GM23248 (cell line): ENCODE measurements around the gene SLC22A14. TPM values are rescaled to one million over a fixed set of nuclear protein-coding genes. Genes with fewer than 3 reads are reported as not detected.

Experiments
- DNase-seq: peaks from one replicate; pipeline ENCODE4 v3.0.0-alpha.2; 2015
- H2AFZ ChIP-seq: fragments of 200-600 bp; sonication (generic); 2 replicates; pipeline ENCODE4 v1.6.1; 2016; ENCODE audit warnings: antibody characterized with exemption
- H3F3A ChIP-seq: fragments of 200-600 bp; sonication (generic); 2 replicates; pipeline ENCODE4 v1.6.1; 2016; ENCODE audit warnings: mild to moderate bottlenecking, antibody characterized with exemption, mixed run types; ENCODE audit not compliant: insufficient read depth
- H3K27ac ChIP-seq: fragments of 200-600 bp; sonication (generic); 2 replicates; pipeline ENCODE4 v1.5.1; 2016; ENCODE audit warnings: mild to moderate bottlenecking
- H3K27me3 ChIP-seq: fragments of 200-600 bp; sonication (generic); replicated peaks from 2 replicates; pipeline ENCODE4 v1.6.1; 2016; ENCODE audit warnings: mild to moderate bottlenecking; ENCODE audit not compliant: insufficient read depth
- H3K36me3 ChIP-seq: fragments of 200-600 bp; sonication (generic); 2 replicates; pipeline ENCODE4 v1.6.1; 2016; ENCODE audit warnings: low read depth, mild to moderate bottlenecking
- H3K4me1 ChIP-seq: fragments of 200-600 bp; sonication (generic); 2 replicates; pipeline ENCODE4 v1.6.1; 2016; ENCODE audit warnings: mild to moderate bottlenecking; ENCODE audit not compliant: insufficient read depth
- H3K4me2 ChIP-seq: fragments of 200-600 bp; sonication (generic); one replicate; pipeline ENCODE4 v1.6.1; 2016; ENCODE audit warnings: mild to moderate bottlenecking; ENCODE audit not compliant: unreplicated experiment
- H3K4me3 ChIP-seq: fragments of 200-600 bp; sonication (generic); 2 replicates; pipeline ENCODE4 v1.5.1; 2016; ENCODE audit warnings: mild to moderate bottlenecking
- H3K79me2 ChIP-seq: fragments of 200-600 bp; sonication (generic); 2 replicates; pipeline ENCODE4 v1.6.1; 2016; ENCODE audit warnings: mild to moderate bottlenecking; ENCODE audit not compliant: insufficient read depth
- H3K9ac ChIP-seq: fragments of 200-600 bp; sonication (generic); 2 replicates; pipeline ENCODE4 v1.6.1; 2016; ENCODE audit warnings: mild to moderate bottlenecking
- H3K9me2 ChIP-seq: fragments of 200-600 bp; sonication (generic); 2 replicates; pipeline ENCODE4 v1.6.1; 2016; ENCODE audit warnings: mixed run types, mild to moderate bottlenecking, moderate library complexity; ENCODE audit not compliant: insufficient read depth
- H3K9me3 ChIP-seq: fragments of 200-600 bp; sonication (generic); one replicate; pipeline ENCODE4 v1.6.1; 2017; ENCODE audit warnings: low read depth
- H4K20me1 ChIP-seq: fragments of 200-600 bp; sonication (generic); 2 replicates; pipeline ENCODE4 v1.6.0; 2016; ENCODE audit not compliant: insufficient read depth
- EZH2 ChIP-seq: fragments of 200-600 bp; sonication (generic); IDR thresholded peaks from 2 replicates; pipeline ENCODE4 v1.6.1; 2018; ENCODE audit warnings: antibody characterized with exemption, mild to moderate bottlenecking; ENCODE audit not compliant: insufficient read depth, poor library complexity, severe bottlenecking
- EZH2phosphoT487 ChIP-seq: fragments of 200-600 bp; sonication (generic); IDR thresholded peaks from 2 replicates; pipeline ENCODE4 v1.6.1; 2018; ENCODE audit warnings: antibody characterized with exemption, moderate library complexity, mild to moderate bottlenecking, low read depth; ENCODE audit not compliant: insufficient read depth
- WGBS, 2 experiments: methylation state at CpG; one replicate each; pipeline ENCODE4 v1.1.6; 2015 to 2017; ENCODE audit warnings: low lambda C conversion rate in 2 of 2, low coverage in 1 of 2; ENCODE audit errors: missing lambda C conversion rate in 2 of 2; 5-methylcytosine and 5-hydroxymethylcytosine counted together
- in situ Hi-C: fragments of 300-500 bp; cut with MboI; formaldehyde crosslinking; loops from 2 replicates; pipeline ENCODE4 v1.15.0; 2020
- polyA plus RNA-seq: library from polyadenylated mRNA; unstranded; fragments of >200 nt; fragmentation: Nextera tagmentation; extraction: Ambion mirVana; gene quantifications from 2 replicates; pipeline ENCODE4 v1.2.1, GENCODE V29; 2016
- total RNA-seq: library from RNA; depleted of rRNA; stranded (reverse); fragments of >200 nt; shearing (Covaris generic); gene quantifications from 2 replicates; pipeline ENCODE4 v1.2.3, GENCODE V29; 2014

Gene SLC22A14
- total and polyA plus RNA-seq, 2 experiments from 2014 or later: 0.08 TPM; not detected in 1

DNA sequence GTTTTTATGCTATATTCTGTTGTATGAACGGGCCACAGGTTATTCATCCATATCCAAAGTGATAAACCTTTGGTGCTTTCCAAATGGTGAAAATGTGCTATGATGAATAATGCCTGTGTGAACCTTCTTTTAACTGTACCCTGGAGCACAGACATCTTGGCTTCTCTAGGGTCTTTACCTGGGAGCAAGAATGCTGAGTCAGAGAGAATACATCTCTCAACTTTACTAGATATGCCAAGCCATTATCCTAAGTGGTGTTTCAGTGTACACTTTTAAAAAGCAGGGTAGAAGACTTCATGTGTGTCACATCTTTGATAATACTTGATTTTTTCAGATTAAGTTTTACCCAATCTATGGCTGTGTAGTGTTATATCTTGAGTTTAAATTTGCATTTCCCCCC, 41.0 kb downstream of the SLC22A14 start:
- Histone ChIP-seq H3K36me3 (no peaks in the 10 kb centered on the region), H3K79me2 (no peaks in the 10 kb centered on the region), H3K9ac (no peak overlapping the region), H3K27ac (no peak overlapping the region), H2AFZ (no peak overlapping the region), H3K4me2 (no peak overlapping the region), H3K4me3 (no peak overlapping the region), H3K9me2 (no peaks in the 10 kb centered on the region), H3F3A (peaks cover 9% of the 10 kb centered on the region; the same call in 1 of the 2 replicates), H4K20me1 (no peaks in the 10 kb centered on the region), H3K4me1 (no peaks in the 10 kb centered on the region), H3K27me3 (no peaks in the 10 kb centered on the region), H3K9me3 (no peaks in the 10 kb centered on the region)
- 84 to 88% methylated on average over 1 of the region's 1 CpG for WGBS, 2 experiments
- in situ Hi-C loops: no loop called here
- no peak for DNase-seq
- TF ChIP-seq EZH2 (no peak), EZH2phosphoT487 (no peak)

DNA sequence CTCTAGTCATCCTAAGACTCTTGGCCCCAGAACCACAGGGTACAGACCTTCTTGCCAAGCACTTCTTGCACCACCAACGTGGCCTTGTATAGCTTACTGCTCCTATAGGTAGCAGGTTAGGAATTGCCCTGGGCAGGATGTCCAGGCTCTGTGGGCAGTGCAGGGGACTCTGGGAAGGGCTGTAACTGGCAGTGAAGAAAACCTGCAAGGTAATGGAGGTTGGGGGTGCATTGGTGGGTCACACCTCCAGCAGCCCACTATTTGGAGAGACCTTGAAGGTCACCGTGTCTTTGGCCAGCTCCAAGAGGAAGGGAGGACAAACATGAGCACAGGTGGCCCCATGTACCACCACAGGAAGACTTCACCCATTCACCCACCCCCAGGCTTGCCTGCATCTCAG, 43.2 kb downstream of the SLC22A14 start:
- Histone ChIP-seq H3K79me2 (no peaks in the 10 kb centered on the region), H3K36me3 (no peaks in the 10 kb centered on the region), H3K4me3 (no peak overlapping the region), H3K9ac (no peak overlapping the region), H3K27me3 (no peaks in the 10 kb centered on the region), H3F3A (peaks cover 9% of the 10 kb centered on the region; the same call in 1 of the 2 replicates), H3K4me1 (no peaks in the 10 kb centered on the region), H3K9me2 (no peaks in the 10 kb centered on the region), H2AFZ (no peak overlapping the region), H3K9me3 (no peaks in the 10 kb centered on the region), H4K20me1 (no peaks in the 10 kb centered on the region), H3K27ac (no peak overlapping the region), H3K4me2 (no peak overlapping the region)
- TF ChIP-seq EZH2phosphoT487 (no peak), EZH2 (no peak)
- WGBS, 2 experiments: 27 to 43% methylated on average over 2 of the region's 2 CpGs
- in situ Hi-C loops: no loop called here
- no peak for DNase-seq

DNA sequence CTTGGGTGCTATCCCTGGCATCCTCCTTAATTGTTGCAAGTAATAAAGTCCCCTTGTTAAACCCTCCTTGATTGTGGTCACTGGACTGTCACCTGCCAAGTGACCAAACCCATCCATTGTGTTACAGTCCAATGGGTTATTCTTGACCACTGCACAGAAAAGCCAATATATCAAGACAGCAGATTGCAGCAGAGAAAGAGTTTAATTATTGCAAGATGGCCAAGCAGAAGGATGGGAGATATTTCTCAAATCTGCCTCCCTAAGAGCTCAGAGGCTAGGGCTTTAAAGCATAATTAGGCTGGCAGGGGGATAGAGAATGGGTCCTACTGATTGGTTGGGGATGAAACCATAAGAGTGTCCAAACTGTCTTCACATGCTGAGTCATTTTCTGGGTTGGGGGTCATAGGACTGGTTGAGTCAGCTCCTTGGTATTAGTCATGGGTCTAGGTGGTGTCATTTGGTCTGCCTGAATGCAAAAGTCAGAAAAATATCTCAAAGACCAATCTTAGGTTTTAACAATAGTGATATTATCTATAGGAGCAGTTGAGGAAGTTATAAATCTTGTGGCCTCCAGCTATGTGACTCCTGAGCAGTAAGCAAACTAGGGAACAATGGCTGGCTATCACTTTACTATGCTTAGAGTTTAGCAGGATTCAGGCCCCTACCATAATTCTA, 45.4 kb downstream of the SLC22A14 start:
- Histone ChIP-seq H3K9ac (no peak overlapping the region), H3K79me2 (no peaks in the 10 kb centered on the region), H3K4me3 (no peak overlapping the region), H3K27me3 (no peaks in the 10 kb centered on the region), H3K36me3 (no peaks in the 10 kb centered on the region), H3F3A (peaks cover 9% of the 10 kb centered on the region; the same call in 1 of the 2 replicates), H3K27ac (no peak overlapping the region), H3K9me3 (no peaks in the 10 kb centered on the region), H3K9me2 (no peaks in the 10 kb centered on the region), H3K4me1 (no peaks in the 10 kb centered on the region), H4K20me1 (no peaks in the 10 kb centered on the region), H3K4me2 (no peak overlapping the region), H2AFZ (no peak overlapping the region)
- peak; percentile 73 for DNase-seq
- in situ Hi-C loops: no loop called here
- TF ChIP-seq EZH2phosphoT487 (no peak), EZH2 (no peak)

DNA sequence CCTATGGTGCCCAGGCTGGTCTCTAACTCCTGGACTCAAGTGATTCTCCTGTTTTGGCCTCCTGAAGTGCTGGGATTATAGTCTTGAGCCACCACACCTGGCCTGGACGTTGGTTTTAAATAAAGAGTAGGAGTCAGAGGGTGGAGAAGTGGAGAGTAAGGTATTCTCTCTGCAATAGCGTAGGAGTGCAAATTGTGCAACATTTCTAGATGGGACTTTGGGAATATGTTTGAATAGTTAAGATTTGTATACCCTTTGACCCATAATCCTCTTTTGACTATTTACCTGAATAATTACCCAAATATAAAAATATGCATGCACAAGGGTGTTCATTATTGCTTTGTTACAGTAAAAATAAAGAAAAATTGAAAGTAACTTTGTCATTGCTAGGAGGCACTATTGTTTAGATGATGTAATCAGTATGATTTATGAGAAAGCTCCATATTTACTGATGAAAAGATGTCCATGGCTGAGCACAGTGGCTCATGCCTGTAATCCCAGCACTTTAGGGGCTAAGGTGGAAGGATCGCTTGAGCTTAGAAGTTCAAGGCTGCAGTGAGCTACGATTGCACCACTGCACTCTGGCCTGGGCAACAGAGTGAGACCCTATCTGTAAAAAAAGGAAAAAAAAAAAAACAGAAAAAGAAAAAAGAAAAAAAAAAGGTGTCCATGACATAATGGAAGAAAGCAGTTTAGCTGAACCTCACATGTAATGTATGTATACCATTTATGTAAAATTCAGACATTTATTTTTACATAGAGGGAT, 49.3 kb downstream of the SLC22A14 start:
- H3K4me1 ChIP-seq: peaks cover 10% of the 10 kb centered on the region
- H3K79me2 ChIP-seq: no peaks in the 10 kb centered on the region
- H3K9ac ChIP-seq: no peak overlapping the region
- no peaks in the 10 kb centered on the region for H3K9me3 ChIP-seq
- in situ Hi-C loops: no loop called here
- no peaks in the 10 kb centered on the region for H3K36me3 ChIP-seq
- H4K20me1 ChIP-seq: no peaks in the 10 kb centered on the region
- H3K4me2 ChIP-seq: no peak overlapping the region
- no peaks in the 10 kb centered on the region for H3K27me3 ChIP-seq
- H3K27ac ChIP-seq: no peak overlapping the region
- H2AFZ ChIP-seq: no peak overlapping the region
- no peaks in the 10 kb centered on the region for H3K9me2 ChIP-seq
- DNase-seq: no peak
- 84 to 85% methylated on average over 4 of the region's 4 CpGs for WGBS, 2 experiments
- H3K4me3 ChIP-seq: no peak overlapping the region
- H3F3A ChIP-seq: peaks cover 22% of the 10 kb centered on the region; the same call in 1 of the 2 replicates
- TF ChIP-seq EZH2 (no peak), EZH2phosphoT487 (no peak)
